NCI-H2227 (cell line): ENCODE results near the gene TUBD1.

Experiments used
- DNase-seq: peaks from one replicate; lab custom pipeline; 2025; ENCODE audit not compliant: unreplicated experiment; lab: John Stamatoyannopoulos, UW

The TUBD1 gene

GRCh38 chr17:59826706-59827453 is 65.9 kb downstream of the TUBD1 start:
- DNase-seq: no peak

DNA sequence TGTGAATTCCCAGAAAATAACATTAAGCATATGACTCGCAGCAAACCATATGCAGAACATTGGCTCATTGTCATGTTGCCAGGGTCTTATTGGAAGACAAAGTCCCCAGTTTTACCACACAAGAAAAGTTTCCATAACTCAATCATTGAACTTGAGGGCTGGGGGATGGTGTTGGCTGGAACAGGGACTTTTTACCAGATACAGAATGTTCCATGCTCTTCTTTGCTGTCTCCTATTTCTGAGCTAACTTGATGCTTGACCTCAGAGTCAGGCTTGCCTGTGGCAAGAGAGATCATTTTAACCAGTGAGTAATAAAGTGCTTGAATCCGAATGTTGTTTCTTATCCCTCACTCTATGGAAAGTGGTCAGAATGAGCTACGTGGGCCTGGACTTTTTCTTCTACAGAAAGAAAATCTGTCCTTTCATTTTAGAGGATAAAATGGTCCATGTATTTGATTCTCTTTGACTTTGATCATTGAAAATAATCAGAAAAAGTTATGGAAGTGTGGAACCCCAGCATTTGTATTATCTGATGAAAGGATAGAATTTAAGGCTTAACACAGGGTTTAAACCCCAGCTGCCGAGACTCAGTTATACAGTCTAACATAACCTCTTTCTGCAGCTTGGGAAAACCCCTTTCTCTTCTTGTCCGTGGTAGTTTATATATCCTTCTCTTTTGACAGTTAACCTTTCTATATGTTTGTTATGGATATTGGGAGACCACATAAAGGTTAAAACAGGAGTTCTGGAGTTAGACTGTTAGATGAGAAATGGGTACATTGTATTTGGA is 67.0 kb downstream of the TUBD1 start:
- DNase-seq: no peak

DNA sequence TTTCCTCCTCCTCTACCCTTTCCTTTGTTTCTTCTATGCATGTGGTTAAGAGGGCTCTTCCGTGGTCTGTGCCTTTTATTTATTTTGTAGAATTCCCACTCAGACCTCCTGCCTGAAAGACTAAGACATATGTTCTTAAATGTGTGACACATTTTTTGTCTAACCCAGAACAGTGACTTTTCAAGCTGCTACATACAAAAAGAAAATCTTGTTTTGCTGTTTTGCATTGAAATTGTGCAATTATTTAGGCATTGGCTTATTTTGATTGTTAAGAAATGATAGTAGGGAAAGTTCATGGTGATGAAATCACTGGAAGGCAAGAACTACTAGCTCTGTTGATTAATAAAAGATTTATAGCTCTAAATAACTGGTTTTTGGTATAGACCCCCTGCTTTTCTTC is 76.8 kb downstream of the TUBD1 start:
- peak; percentile 41 for DNase-seq

GRCh38 chr17:59814685-59815084 is 78.1 kb downstream of the TUBD1 start:
- DNase-seq: no peak

- DNase-seq: no peak
Measured at GRCh38 chr17:59814276-59814675, 78.5 kb downstream of the TUBD1 start.

DNA sequence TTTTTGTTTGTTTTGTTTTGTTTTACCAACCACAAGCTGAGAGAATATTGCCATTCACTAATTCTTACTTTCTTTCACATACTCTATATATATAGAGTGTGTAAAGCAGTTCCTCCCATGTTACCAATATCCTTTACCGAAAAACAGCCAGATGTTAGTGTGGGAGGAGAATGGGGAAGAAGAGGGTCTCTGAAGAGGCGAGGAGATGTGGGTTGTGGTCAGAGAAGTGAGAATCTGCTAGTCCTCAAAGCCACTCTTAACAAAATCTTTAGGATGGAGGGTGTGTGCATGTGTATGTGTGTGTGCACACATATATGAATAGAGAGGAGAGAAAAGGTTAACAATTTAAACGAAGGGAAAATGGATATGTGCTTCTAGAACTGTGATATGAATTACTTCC is 80.6 kb downstream of the TUBD1 start:
- no peak for DNase-seq

DNA sequence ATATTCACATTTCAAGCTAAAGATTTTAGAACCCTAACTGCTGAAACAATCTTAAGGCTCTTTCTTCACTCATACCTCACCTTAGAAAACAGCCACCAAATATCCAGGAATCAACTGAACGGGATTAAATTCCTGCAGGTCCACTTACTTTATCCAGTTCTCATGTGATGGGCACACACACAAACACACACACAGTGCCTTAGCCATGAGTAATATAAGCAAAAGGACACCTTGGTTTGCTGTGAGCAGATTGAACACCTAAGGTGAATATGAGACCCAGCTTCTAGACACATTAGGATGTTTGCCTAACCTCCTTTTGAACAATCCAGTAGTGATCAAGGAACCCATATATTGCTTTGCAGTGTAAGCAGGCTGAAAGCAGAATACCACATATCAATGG is 81.5 kb downstream of the TUBD1 start:
- DNase-seq: no peak

GRCh38 chr17:59810894-59811153 is 81.9 kb downstream of the TUBD1 start:
- DNase-seq: no peak
